Measurements from ENCODE around the gene PDZK1IP1. TPM values are rescaled to one million over a fixed set of nuclear protein-coding genes. Genes with fewer than 3 reads are reported as not detected.

Gene PDZK1IP1
- total RNA-seq, 1 experiment from 2014 or later: 19.6 TPM

DNA sequence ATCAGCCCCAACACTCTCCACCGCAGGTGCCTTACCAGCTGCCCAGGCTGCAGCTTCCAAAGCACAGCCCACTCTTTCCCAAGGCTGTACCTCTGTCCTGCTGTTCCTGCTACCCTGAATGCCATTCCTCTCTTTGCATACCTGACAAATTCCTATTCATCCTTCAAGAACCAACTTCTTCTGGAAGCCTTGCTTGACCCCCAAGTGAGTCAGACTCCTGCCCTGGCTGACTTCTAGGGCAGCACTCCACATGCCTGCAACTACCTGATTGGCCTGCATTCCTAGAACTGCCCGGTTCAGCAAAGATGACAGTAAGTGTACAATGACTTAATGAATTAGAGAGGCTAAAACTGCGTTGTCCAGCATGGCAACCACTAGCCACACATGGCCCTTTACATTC is 20.8 kb upstream of the PDZK1IP1 start:
- H3K36me3 Mint-ChIP-seq (ENCODE audit: insufficient read depth, unreplicated experiment): no peaks in the 10 kb centered on the region
- POLR2A ChIA-PET: no interaction called here
- no peaks in the 10 kb centered on the region for H3K27me3 Mint-ChIP-seq (ENCODE audit: insufficient read depth, unreplicated experiment)

DNA sequence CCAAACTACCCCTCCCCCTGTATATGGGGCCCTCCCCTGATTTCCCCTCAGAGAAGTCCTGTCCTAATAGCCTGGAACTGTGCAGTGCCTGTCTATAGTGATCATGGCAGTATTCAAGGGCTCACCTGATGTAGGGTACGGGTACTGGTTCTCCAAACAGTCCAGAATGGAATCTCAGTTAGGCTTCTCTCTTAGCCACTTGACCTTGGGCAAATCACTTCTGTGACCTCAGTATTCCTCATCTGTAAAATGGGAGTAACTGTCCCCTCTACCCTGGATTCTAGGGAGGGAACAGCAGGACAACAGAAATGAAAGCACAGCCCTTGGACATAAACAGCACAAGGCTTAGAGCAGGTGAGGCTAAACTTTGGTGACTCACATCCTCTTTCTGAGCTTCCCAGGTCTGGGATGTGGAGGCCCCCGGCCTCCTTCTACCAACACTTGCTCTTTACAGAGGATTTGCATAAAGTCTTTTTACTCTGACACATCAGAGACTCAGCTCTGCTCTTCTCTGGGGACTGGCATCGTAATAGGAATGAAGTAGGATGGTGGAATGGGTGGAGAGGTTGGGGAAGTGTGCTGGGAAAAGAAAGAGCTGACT is 20.0 kb upstream of the PDZK1IP1 start:
- H3K27me3 Mint-ChIP-seq (ENCODE audit: insufficient read depth, unreplicated experiment): peaks cover under 1% of the 10 kb centered on the region
- H3K36me3 Mint-ChIP-seq (ENCODE audit: insufficient read depth, unreplicated experiment): no peaks in the 10 kb centered on the region

More for the DNA sequence above, 20.8 kb upstream of the PDZK1IP1 start:
- intact Hi-C loops (cut with micrococcal nuclease): no loop called here
- H3K9me3 Mint-ChIP-seq (ENCODE audit: unreplicated experiment): no peaks in the 10 kb centered on the region
- no peaks in the 10 kb centered on the region for H3K4me1 Mint-ChIP-seq (ENCODE audit: insufficient read depth, unreplicated experiment)
- DNase-seq (ENCODE audit: unreplicated experiment): no peak
- no TSS peak for BruUV-seq (replicated peaks)
- CTCF ChIA-PET: interaction anchor here (4.5 kb wide), 1 partner anchor 18 kb away, joined by 26 read pairs; no protein-coding TSS in a partner anchor
- TF ChIP-seq, protein P1, sequence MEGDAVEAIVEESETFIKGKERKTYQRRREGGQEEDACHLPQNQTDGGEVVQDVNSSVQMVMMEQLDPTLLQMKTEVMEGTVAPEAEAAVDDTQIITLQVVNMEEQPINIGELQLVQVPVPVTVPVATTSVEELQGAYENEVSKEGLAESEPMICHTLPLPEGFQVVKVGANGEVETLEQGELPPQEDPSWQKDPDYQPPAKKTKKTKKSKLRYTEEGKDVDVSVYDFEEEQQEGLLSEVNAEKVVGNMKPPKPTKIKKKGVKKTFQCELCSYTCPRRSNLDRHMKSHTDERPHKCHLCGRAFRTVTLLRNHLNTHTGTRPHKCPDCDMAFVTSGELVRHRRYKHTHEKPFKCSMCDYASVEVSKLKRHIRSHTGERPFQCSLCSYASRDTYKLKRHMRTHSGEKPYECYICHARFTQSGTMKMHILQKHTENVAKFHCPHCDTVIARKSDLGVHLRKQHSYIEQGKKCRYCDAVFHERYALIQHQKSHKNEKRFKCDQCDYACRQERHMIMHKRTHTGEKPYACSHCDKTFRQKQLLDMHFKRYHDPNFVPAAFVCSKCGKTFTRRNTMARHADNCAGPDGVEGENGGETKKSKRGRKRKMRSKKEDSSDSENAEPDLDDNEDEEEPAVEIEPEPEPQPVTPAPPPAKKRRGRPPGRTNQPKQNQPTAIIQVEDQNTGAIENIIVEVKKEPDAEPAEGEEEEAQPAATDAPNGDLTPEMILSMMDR (IDR thresholded peaks at IDR 0.05; ENCODE audit: unreplicated experiment): no peak
- H3K4me3 Mint-ChIP-seq (ENCODE audit: unreplicated experiment): no peak overlapping the region
- no peak overlapping the region for H3K27ac Mint-ChIP-seq (ENCODE audit: low read depth, unreplicated experiment)

DNA sequence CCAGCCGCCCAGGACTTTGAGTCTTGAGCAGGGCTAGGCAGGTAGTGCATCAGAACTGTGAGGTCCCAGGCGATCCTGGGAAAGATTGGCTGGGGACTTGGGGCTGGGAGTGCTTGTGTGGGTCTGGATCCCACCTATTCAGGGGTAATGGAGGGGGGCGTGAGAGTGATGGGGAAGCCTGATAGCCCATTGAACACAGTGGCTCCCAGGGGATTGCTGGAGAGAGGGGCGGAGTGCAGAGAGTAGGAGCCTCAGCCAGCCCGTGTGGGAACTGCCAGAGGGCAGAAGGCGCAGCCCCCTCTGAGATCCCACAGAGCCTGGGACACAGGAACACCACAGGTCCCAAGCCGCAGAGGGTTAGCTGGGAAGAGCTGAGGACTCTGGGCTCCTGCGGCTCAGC is 19.3 kb upstream of the PDZK1IP1 start:
- CTCF ChIA-PET: interaction anchor here (4.5 kb wide), 1 partner anchor 16 kb away, joined by 26 read pairs; no protein-coding TSS in a partner anchor
- H3K27ac Mint-ChIP-seq (ENCODE audit: low read depth, unreplicated experiment): no peak overlapping the region
- H3K27me3 Mint-ChIP-seq (ENCODE audit: insufficient read depth, unreplicated experiment): peaks cover 8% of the 10 kb centered on the region
- DNase-seq (ENCODE audit: unreplicated experiment): no peak
- TF ChIP-seq, protein P1 (IDR thresholded peaks at IDR 0.05; ENCODE audit: unreplicated experiment): no peak
- no TSS peak for BruUV-seq (replicated peaks)
- POLR2A ChIA-PET: no interaction called here
- H3K4me1 Mint-ChIP-seq (ENCODE audit: insufficient read depth, unreplicated experiment): no peaks in the 10 kb centered on the region
- H3K4me3 Mint-ChIP-seq (ENCODE audit: unreplicated experiment): no peak overlapping the region
- no peaks in the 10 kb centered on the region for H3K36me3 Mint-ChIP-seq (ENCODE audit: insufficient read depth, unreplicated experiment)
- intact Hi-C loops (cut with micrococcal nuclease): no loop called here
- H3K9me3 Mint-ChIP-seq (ENCODE audit: unreplicated experiment): no peaks in the 10 kb centered on the region

More for the DNA sequence above, 20.0 kb upstream of the PDZK1IP1 start:
- Mint-ChIP-seq H3K9me3 (ENCODE audit: unreplicated experiment) (no peaks in the 10 kb centered on the region), H3K4me3 (ENCODE audit: unreplicated experiment) (no peak overlapping the region), H3K4me1 (ENCODE audit: insufficient read depth, unreplicated experiment) (no peaks in the 10 kb centered on the region), H3K27ac (ENCODE audit: low read depth, unreplicated experiment) (no peak overlapping the region)
- CTCF ChIA-PET: interaction anchor here (4.5 kb wide), 1 partner anchor 17 kb away, joined by 26 read pairs; no protein-coding TSS in a partner anchor
- no peak for DNase-seq (ENCODE audit: unreplicated experiment)
- POLR2A ChIA-PET: no interaction called here
- intact Hi-C loops (cut with micrococcal nuclease): no loop called here
- BruUV-seq (replicated peaks): no TSS peak
- TF ChIP-seq, protein P1 (IDR thresholded peaks at IDR 0.05; ENCODE audit: unreplicated experiment): no peak

DNA sequence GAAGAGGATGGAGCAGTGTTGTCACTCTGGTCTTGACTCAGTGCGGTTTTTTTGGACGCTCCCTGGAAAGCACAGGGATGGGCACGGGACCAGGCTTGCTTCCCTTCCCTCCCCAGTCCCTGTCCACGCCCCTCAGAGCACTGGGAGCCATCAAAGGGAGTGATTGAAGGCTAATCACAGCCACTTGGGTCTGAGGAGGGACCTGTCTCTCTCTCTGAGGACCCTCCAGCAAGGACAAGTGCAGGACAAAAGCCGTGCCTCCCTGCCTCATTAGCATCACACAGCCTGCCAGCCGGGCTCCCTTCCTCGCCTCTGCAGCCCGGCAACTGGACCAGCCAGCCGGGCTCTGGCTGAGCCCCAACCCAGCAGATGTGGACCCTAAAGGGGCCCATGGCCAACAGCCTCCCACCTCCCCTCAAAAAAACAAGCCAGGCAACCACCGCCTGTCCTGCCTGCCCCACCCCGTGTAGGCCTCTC is 18.6 kb upstream of the PDZK1IP1 start:
- peaks cover 14% of the 10 kb centered on the region for H3K27me3 Mint-ChIP-seq (ENCODE audit: insufficient read depth, unreplicated experiment)
- TF ChIP-seq, protein P1 (IDR thresholded peaks at IDR 0.05; ENCODE audit: unreplicated experiment): no peak
- intact Hi-C loops (cut with micrococcal nuclease): no loop called here
- H3K27ac Mint-ChIP-seq (ENCODE audit: low read depth, unreplicated experiment): no peak overlapping the region
- H3K4me3 Mint-ChIP-seq (ENCODE audit: unreplicated experiment): no peak overlapping the region
- DNase-seq (ENCODE audit: unreplicated experiment): no peak
- no TSS peak for BruUV-seq (replicated peaks)
- no peaks in the 10 kb centered on the region for H3K4me1 Mint-ChIP-seq (ENCODE audit: insufficient read depth, unreplicated experiment)
- ChIA-PET POLR2A (no interaction called here), CTCF (interaction anchor here (2.0 kb wide), 1 partner anchor 16 kb away, joined by 5 read pairs; no protein-coding TSS in a partner anchor)
- H3K9me3 Mint-ChIP-seq (ENCODE audit: unreplicated experiment): peaks cover 5% of the 10 kb centered on the region
- H3K36me3 Mint-ChIP-seq (ENCODE audit: insufficient read depth, unreplicated experiment): no peaks in the 10 kb centered on the region

Measured in MCF 10A (cell line).